Sigmoid colon (tissue), 7 donors: ENCODE results near the gene ASIC5. TPM values are rescaled to one million over a fixed set of nuclear protein-coding genes. Genes with fewer than 3 reads are reported as not detected.

Source experiments
- DNase-seq: peaks from one replicate; pipeline ENCODE4 v3.0.0-alpha.2; 2019
- H3K27ac ChIP-seq, 4 donors: fragments of 200-600 bp; sonication (generic); one replicate each; pipeline ENCODE4 v1.5.1; 2016 to 2019; ENCODE audit warnings: mild to moderate bottlenecking in 1 of 4
- H3K27me3 ChIP-seq, 3 donors: fragments of 200-600 bp; sonication (generic); one replicate each; pipeline ENCODE4 v1.5.1; 2019; ENCODE audit warnings: mild to moderate bottlenecking in 1 of 3
- H3K36me3 ChIP-seq, 4 donors: fragments of 200-600 bp; sonication (generic); one replicate each; pipeline ENCODE4 v1.5.1; 2016 to 2019
- H3K4me1 ChIP-seq, 4 donors: fragments of 200-600 bp; sonication (generic); one replicate each; pipeline ENCODE4 v1.5.1; 2017 to 2019
- H3K4me3 ChIP-seq, 4 donors: fragments of 200-600 bp; sonication (generic); one replicate each; pipeline ENCODE4 v1.5.1; 2017 to 2019; ENCODE audit warnings: mild to moderate bottlenecking in 2 of 4, moderate library complexity in 1 of 4
- H3K9me3 ChIP-seq, 4 donors: fragments of 200-600 bp in 3 of 4; sonication (generic) in 3 of 4; one replicate each; pipeline versions ENCODE4 v1.5.1 to v1.6.1; 2013 to 2019
- EP300 ChIP-seq, 4 donors: sonication (generic); formaldehyde crosslinking; IDR thresholded peaks; one replicate each; pipeline ENCODE4 v1.6.1; 2017; ENCODE audit warnings: antibody characterized with exemption in 4 of 4
- POLR2A ChIP-seq, 2 donors: fragments of 450-650 bp; IDR thresholded peaks; one replicate each; pipeline ENCODE4 v1.6.1; 2016; ENCODE audit warnings: antibody characterized with exemption in 2 of 2, mild to moderate bottlenecking in 2 of 2, moderate library complexity in 2 of 2
- POLR2AphosphoS5 ChIP-seq, 4 donors: sonication (generic); formaldehyde crosslinking; IDR thresholded peaks; one replicate each; pipeline ENCODE4 v1.6.1; 2017; ENCODE audit warnings: antibody characterized with exemption in 4 of 4
- WGBS, 2 donors: extraction: QIAGEN DNeasy Blood & Tissue Kit; methylation state at CpG; one replicate each; pipeline ENCODE4 v1.1.7; 2013; 5-methylcytosine and 5-hydroxymethylcytosine counted together
- intact Hi-C: fragments of 100-400 bp; cut with DNase I; formaldehyde crosslinking; loops from one replicate; pipeline ENCODE4 v1.15.1; 2023
- polyA plus RNA-seq, 3 donors: library from polyadenylated mRNA; stranded (reverse); fragments of 200-250 nt; gene quantifications; one replicate each; pipeline ENCODE4 v1.2.3, GENCODE V29; 2013
- total RNA-seq, 4 donors: library from RNA; depleted of rRNA; stranded (reverse); fragments of >200 nt; gene quantifications; one replicate each; pipeline ENCODE4 v1.1.0, GENCODE V29; 2016
- TF ChIP-seq, protein P1 (sequence below), 4 experiments: fragments of 450-650 bp in 3 of 4; fragments of 200-600 bp in 1 of 4; IDR thresholded peaks; one replicate each; pipeline ENCODE4 v1.5.1; 2016 to 2019; ENCODE audit warnings: antibody characterized with exemption in 4 of 4, mild to moderate bottlenecking in 3 of 4, moderate library complexity in 2 of 4
- donor health status: healthy with polysubstance abuse.
- donor health status: Bipolar disorder and iron deficiency.
- donor health status: healthy.

ASIC5 gene
- total and polyA plus RNA-seq, 7 donors = not detected

DNA sequence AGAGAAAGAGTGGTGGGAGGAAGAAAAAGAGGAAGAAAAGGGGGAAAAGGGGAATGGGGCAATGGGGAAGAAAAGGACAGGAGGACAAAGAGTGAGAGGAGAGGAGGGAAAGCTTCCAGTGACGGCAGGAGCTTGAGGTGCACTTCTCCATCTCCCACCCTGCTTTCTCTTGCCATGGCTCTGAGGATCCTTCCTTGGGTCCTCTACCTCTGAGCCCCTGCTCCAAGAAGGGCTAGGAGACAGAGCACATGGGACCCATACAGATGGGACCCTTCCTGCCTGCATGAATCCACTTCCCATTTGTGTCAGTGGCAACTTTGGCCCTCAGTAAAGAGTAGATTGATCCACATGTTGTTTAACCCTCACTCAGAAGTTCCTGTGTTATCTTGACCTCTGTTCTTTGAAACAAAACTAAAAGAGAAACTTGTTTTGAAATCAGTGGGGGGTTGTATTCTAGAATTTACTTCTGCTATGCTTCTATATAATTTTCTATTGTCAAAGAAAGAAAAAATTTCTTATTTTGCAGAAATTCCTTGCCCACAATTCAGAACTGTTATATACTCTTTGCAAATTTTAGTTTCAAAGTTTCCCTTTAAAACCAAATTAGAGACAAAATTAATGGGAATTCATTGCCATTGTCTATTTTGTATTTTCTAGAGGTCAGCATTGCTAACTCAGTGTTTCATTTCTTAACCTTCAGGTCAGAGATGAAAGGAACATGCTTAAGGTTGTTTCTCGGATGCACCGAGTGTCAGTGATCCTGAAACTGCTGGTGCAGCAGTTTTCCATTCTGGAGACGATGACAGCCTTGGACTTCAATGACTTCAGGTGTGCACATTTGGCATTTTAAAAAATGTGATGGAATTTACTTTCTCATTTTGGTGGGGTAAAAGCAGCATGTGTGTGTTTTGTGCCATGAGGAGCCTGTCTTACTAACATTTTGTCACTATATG, 42.4 kb upstream of the ASIC5 start:
- no peak for DNase-seq
- intact Hi-C loops = no loop called here
- no peak overlapping the region for H3K27ac ChIP-seq
- no peak overlapping the region for H3K4me3 ChIP-seq
- H3K36me3 ChIP-seq = no peaks in the 10 kb centered on the region
- no peaks in the 10 kb centered on the region for H3K9me3 ChIP-seq
- no peak for TF ChIP-seq POLR2A (IDR thresholded peaks at IDR 0.05)
- TF ChIP-seq, protein P1, sequence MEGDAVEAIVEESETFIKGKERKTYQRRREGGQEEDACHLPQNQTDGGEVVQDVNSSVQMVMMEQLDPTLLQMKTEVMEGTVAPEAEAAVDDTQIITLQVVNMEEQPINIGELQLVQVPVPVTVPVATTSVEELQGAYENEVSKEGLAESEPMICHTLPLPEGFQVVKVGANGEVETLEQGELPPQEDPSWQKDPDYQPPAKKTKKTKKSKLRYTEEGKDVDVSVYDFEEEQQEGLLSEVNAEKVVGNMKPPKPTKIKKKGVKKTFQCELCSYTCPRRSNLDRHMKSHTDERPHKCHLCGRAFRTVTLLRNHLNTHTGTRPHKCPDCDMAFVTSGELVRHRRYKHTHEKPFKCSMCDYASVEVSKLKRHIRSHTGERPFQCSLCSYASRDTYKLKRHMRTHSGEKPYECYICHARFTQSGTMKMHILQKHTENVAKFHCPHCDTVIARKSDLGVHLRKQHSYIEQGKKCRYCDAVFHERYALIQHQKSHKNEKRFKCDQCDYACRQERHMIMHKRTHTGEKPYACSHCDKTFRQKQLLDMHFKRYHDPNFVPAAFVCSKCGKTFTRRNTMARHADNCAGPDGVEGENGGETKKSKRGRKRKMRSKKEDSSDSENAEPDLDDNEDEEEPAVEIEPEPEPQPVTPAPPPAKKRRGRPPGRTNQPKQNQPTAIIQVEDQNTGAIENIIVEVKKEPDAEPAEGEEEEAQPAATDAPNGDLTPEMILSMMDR (IDR thresholded peaks at IDR 0.05) = no peak
- TF ChIP-seq POLR2AphosphoS5 (IDR thresholded peaks at IDR 0.05) = no peak
- TF ChIP-seq EP300 (IDR thresholded peaks at IDR 0.05) = no peak
- WGBS, 2 donors = 87 to 92% methylated on average over 4 of the region's 4 CpGs
- H3K4me1 ChIP-seq = no peaks in the 10 kb centered on the region
- no peaks in the 10 kb centered on the region for H3K27me3 ChIP-seq

DNA sequence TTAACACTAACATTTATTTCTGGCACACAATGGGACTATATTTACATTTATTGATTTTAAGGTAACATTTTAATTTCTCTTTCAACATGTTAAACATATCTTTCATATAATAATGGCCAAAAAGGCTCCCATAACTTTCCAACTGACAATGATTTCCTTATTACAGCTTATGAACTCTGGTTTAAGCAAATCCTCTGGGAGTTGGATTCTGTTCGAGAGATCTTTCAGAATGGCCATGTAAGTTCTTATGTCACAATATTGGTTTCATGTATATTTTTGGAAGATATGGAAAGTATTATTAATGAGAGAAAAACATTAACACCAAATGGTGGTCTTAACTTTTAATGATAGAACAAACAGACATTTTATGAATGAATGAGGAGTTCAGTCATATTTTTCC, 41.5 kb upstream of the ASIC5 start:
- TF ChIP-seq EP300 (IDR thresholded peaks at IDR 0.05) = no peak
- TF ChIP-seq, protein P1 (IDR thresholded peaks at IDR 0.05) = no peak
- no peak for TF ChIP-seq POLR2A (IDR thresholded peaks at IDR 0.05)
- no peak for TF ChIP-seq POLR2AphosphoS5 (IDR thresholded peaks at IDR 0.05)

DNA sequence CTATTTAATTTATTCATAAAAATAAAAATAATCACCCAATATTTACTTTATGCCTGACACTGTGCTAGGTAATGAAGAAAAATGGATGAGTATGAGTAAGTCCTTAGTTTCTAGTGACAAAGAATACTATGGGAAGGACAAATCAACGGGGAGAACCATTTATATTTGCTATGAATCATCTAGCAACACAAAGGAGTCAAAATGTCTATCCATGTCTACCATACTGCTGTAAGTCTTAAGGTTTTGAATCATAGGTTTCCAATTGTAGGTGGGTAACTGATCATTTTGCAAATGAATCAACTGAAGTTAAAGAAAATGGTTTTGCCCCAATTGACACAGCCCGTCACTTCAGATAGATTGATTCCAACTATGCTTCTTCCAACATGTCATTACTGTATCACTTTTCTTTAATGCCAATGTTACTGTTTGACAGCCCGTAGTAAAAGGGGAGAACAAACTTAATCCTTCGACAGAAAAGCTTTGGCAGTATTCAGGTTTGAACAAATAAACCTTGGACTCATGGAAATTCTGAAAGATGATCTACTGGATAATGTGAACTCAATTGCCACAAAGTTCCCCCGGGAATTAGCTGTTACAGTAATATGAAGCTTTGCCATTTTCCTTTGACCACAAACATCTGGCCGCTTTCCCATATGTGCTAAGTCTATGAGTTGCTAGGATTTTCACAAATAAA, 40.6 kb upstream of the ASIC5 start:
- Histone ChIP-seq H3K36me3 (no peaks in the 10 kb centered on the region), H3K27me3 (no peaks in the 10 kb centered on the region), H3K4me3 (no peak overlapping the region), H3K27ac (no peak overlapping the region), H3K4me1 (no peaks in the 10 kb centered on the region), H3K9me3 (no peaks in the 10 kb centered on the region)
- DNase-seq = no peak
- intact Hi-C loops = no loop called here
- 45 to 67% methylated on average over 6 of the region's 6 CpGs for WGBS, 2 donors
- TF ChIP-seq, protein P1 (IDR thresholded peaks at IDR 0.05) = no peak

More for the DNA sequence above, 41.5 kb upstream of the ASIC5 start:
- H3K9me3 ChIP-seq = no peaks in the 10 kb centered on the region
- no peak overlapping the region for H3K27ac ChIP-seq
- no peak for DNase-seq
- H3K27me3 ChIP-seq = no peaks in the 10 kb centered on the region
- intact Hi-C loops = no loop called here
- H3K4me1 ChIP-seq = no peaks in the 10 kb centered on the region
- no peak overlapping the region for H3K4me3 ChIP-seq
- no peaks in the 10 kb centered on the region for H3K36me3 ChIP-seq
- 85 to 88% methylated on average over 1 of the region's 1 CpG for WGBS, 2 donors

DNA sequence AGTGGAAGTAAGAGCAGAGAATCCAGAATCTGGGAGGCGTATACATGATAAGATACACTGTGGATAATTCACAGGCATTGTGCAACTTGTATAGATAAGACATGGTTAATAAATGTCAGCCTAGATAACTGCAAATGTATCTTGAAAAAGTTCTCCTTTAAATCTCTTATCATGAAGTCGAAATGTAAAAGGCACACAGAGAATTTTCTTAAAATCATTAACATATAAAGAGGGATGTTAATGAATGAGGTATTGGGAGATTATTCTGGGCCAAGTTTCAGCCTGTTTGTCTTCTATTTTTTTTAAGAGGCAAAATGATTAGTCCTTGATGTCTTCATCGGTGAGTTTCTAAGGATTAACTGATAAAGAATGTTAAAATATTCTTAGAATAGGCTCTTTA, 38.3 kb upstream of the ASIC5 start:
- no peaks in the 10 kb centered on the region for H3K27me3 ChIP-seq
- H3K36me3 ChIP-seq = no peaks in the 10 kb centered on the region
- no peaks in the 10 kb centered on the region for H3K9me3 ChIP-seq
- peaks cover 0 to 13% (median 5%) of the 10 kb centered on the region in 4 donors for H3K4me1 ChIP-seq
- no peak overlapping the region for H3K27ac ChIP-seq
- H3K4me3 ChIP-seq = no peak overlapping the region
- TF ChIP-seq, protein P1 (IDR thresholded peaks at IDR 0.05) = no peak
- TF ChIP-seq EP300 (IDR thresholded peaks at IDR 0.05) (no peak), POLR2A (IDR thresholded peaks at IDR 0.05) (no peak), POLR2AphosphoS5 (IDR thresholded peaks at IDR 0.05) (no peak)
- 15 to 60% methylated on average over 3 of the region's 3 CpGs for WGBS, 2 donors
- DNase-seq = no peak
- intact Hi-C loops = no loop called here
